GM21381 (cell line): ENCODE results near the gene RCE1.
A peak's percentile ranks its signal among the peaks of the same experiment; 100 is the strongest.

Source experiments
- ATAC-seq: cut with Tn5 transposase; IDR thresholded peaks from one replicate; pipeline ENCODE4 v1.9.1; 2021; ENCODE audit warnings: mild to moderate bottlenecking, moderate library complexity; ENCODE audit not compliant: unreplicated experiment

RCE1 gene

GRCh38 chr11:66868082-66868725 is 25.0 kb downstream of the RCE1 start:
- ATAC-seq = no peak

- ATAC-seq = peak; percentile 75
Measured at GRCh38 chr11:66868726-66869566, 25.7 kb downstream of the RCE1 start.

GRCh38 chr11:66869567-66869870 is 26.3 kb downstream of the RCE1 start:
- no peak for ATAC-seq

- ATAC-seq = no peak
Measured at GRCh38 chr11:66870131-66870530, 26.9 kb downstream of the RCE1 start.

- no peak for ATAC-seq
Measured at GRCh38 chr11:66870616-66871520, 27.6 kb downstream of the RCE1 start.

GRCh38 chr11:66871521-66871901 is 28.3 kb downstream of the RCE1 start:
- no peak for ATAC-seq

GRCh38 chr11:66874232-66874631 is 31.0 kb downstream of the RCE1 start:
- ATAC-seq = no peak

GRCh38 chr11:66875378-66875777 is 32.1 kb downstream of the RCE1 start:
- ATAC-seq = no peak

- ATAC-seq = no peak
Measured at GRCh38 chr11:66877588-66878385, 34.5 kb downstream of the RCE1 start.

GRCh38 chr11:66878474-66878873 is 35.2 kb downstream of the RCE1 start:
- ATAC-seq = no peak

- no peak for ATAC-seq
Measured at GRCh38 chr11:66879000-66879399, 35.8 kb downstream of the RCE1 start.

- no peak for ATAC-seq
Measured at GRCh38 chr11:66879583-66879982, 36.3 kb downstream of the RCE1 start.

GRCh38 chr11:66879999-66880398 is 36.8 kb downstream of the RCE1 start:
- no peak for ATAC-seq

GRCh38 chr11:66880496-66881450 is 37.5 kb downstream of the RCE1 start:
- ATAC-seq = no peak

- ATAC-seq = no peak
Measured at GRCh38 chr11:66881451-66881835, 38.2 kb downstream of the RCE1 start.

- ATAC-seq = no peak
Measured at GRCh38 chr11:66881927-66882452, 38.7 kb downstream of the RCE1 start.

- ATAC-seq = no peak
Measured at GRCh38 chr11:66882561-66883015, 39.3 kb downstream of the RCE1 start.

GRCh38 chr11:66883016-66883965 is 40.0 kb downstream of the RCE1 start:
- no peak for ATAC-seq
